Stimulated activated CD4-positive, alpha-beta T cell treated with anti-CD3 and anti-CD28 coated beads, Interleukin-4, amount 100 ng/mL, for 48 hours (primary cell): ENCODE results near the gene GLUD2.
"Not testable (repeated sequence)": the region's sequence is repeated elsewhere in the genome, so short reads cannot be mapped to it uniquely, and the experiment has no call there.

Source experiments
- DNase-seq, 2 donors: peaks; one replicate each; pipeline ENCODE4 v3.0.0-alpha.2; 2020; ENCODE audit warnings: low read depth in 2 of 2

GLUD2 gene

GRCh38 chrX:121047441-121048419 is at the start of gene GLUD2:
Gene GLUD2, plus strand, starts transcription at chrX:121047610. Its CDS starts 75 bp downstream, at chrX:121047685.
- DNase-seq = peak in 1 of 2 donors; percentile 11

DNA sequence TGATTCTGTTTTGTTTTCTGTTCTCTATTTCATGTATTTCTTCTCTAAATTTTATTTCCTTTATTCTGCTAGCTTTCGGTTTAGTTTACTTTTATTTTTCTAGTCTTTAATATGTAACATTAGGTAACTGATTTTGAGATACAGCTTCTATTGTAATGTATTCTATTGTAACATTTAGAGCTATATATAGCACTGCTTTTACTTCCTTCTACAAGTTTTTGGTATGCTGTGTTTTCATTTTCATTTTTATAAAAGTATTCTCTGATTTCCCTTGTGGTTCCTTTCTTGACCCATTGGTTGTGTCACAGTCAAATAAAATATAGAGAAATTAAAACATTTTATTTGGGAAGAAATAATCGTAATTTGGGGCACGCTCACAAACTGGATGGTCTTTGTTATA is 48.0 kb upstream of the GLUD2 start:
- no peak for DNase-seq

- no peak for DNase-seq
These were observed 46.8 kb upstream of the GLUD2 start for GRCh38 chrX:121000589-121000988.

DNA sequence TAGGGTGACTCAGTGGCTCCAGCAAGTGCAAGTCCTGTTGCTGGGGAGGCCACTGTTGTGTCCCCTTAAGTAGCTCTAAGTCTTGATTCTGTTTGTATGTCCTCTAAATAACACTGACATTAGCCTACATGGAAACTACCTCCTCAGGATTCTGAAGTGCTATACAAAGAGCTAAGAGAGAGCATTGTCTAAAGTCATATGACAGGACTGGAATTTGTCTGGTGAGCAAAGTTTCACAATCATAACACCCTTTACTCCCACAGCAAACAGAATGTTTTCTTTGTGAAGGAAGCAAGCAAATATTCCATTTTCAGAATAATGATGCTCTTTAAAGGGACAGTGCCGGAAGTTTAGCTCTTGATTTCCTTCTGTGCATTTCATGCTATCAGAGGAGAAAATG is 38.5 kb upstream of the GLUD2 start:
- no peak for DNase-seq

DNA sequence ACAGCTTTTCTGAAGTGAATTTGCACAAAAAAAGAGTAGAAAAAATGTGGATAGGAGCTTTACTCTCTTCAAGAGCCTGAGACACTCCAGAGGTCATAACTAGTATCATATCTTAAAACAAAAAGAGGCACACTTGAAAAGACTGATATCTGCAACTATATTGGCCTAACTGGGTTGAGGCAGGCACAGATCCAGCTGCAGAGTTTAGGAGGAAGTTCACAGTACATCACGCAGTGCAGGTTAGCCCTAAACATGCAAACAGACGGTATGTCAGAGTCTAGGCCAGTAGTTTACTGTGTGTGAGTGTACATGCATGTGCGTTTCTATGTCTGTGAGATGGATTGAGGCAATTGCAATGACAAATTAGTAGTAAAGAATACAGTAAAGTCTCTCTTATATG is 37.6 kb upstream of the GLUD2 start:
- DNase-seq = no peak

GRCh38 chrX:121010218-121010617 is 37.2 kb upstream of the GLUD2 start:
- no peak for DNase-seq

GRCh38 chrX:121011254-121011653 is 36.2 kb upstream of the GLUD2 start:
- DNase-seq = no peak

- no peak for DNase-seq
These were observed 33.4 kb upstream of the GLUD2 start for GRCh38 chrX:121013897-121014455.

DNA sequence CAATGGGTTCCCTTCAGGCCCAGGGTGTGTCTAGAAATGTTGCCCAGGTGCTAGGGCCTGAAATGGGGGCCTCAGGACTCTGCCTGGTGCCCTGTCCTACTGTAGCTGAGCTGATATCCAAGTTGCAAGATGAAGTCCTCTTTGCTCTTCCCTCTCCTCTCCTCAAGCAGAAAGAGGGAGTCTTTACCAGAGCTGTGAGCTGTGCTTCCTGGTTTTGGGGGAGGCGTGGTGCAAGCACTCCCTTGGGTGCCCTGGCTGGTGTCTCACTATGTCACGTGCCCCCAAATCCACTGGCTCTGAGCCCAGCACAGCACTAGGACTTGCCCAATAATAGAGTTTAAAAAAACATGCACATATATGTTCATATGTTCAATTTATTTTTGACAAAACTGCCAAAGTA is 32.6 kb upstream of the GLUD2 start:
- DNase-seq = no peak

DNA sequence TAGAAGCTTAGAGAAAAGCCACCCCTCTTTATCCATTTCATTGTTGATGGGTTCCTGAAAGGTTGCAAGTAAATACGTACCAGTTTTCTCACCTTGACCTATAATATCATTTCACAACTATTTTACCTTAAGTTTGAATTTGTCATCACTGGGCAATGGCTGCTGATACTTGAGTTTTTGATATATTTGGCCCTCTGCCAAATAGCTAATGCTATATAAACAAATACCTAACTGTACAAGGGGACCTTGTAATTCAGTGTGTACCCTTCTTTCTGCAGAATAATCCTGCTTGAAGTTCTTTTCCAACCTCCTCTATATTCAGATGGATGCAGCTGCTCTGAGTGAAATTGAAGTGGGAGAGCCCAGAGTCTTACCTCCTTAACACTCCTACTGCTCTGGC is 19.0 kb upstream of the GLUD2 start:
- no peak for DNase-seq

DNA sequence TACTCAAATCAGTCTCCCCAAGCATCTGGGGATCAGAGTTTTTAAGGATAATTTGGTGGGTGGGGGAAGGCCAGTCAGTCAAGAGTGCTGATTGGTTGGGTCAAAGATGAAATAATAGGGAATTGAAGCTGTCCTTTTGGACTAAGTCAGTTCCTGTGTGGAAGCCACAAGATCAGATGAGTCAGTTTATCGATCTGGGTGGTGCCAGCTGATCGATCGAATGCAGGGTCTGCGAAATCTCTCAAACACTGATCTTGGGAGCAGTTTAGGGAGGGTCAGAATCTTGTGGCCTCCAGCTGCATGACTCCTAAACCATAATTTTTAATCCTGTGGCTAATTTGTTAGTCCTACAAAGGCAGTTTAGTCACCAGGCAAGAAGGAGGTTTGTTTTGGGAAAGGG is 17.3 kb upstream of the GLUD2 start:
- no peak for DNase-seq

GRCh38 chrX:121032531-121032930 is 14.9 kb upstream of the GLUD2 start:
- DNase-seq = no peak

- DNase-seq = no peak
These were observed 11.3 kb upstream of the GLUD2 start for GRCh38 chrX:121036137-121036536.

GRCh38 chrX:121036951-121037350 is 10.5 kb upstream of the GLUD2 start:
- DNase-seq = no peak

- no peak for DNase-seq
These were observed 3.4 kb downstream of the GLUD2 start for GRCh38 chrX:121050781-121051180.

DNA sequence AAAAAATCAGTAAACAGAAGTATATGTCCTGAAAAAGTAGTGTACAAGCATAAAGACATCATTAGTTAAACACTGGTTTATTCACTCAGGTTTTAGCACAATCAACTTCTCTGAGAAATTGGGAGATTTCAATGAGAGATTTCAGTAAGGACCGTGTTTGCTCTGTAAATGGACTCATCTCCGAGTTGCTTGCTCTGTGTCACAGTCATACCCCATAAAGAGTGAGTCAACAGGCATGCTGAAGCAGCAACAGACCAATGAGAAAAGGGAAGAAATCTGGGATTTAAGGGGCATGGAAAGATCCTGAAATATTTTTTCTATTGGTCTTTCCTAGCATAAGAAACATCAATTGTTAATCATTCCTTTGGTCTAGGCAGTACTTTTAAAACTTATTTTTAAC is 4.7 kb downstream of the GLUD2 start:
- DNase-seq = no peak

DNA sequence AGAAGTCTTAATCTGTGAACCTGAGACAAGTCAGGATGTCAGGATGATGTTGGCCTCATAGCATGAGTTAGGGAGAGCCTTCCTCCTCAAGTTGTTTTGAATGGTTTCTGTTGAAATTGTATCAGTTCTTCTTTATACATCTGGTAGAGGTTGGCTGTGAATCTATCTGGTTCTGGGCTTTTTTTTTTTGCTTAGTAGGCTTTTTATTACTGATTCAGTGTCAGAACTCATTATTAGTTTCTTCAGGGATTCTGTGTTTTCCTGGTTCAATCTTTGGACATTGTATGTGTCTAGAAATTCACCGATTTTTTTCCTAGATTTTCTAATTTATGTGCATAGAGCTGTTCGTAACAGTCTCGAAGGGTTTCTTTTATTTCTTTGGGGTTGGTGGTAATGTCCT is 14.9 kb downstream of the GLUD2 start:
- no peak for DNase-seq

- no peak for DNase-seq
These were observed 17.2 kb downstream of the GLUD2 start for GRCh38 chrX:121064579-121064978.

DNA sequence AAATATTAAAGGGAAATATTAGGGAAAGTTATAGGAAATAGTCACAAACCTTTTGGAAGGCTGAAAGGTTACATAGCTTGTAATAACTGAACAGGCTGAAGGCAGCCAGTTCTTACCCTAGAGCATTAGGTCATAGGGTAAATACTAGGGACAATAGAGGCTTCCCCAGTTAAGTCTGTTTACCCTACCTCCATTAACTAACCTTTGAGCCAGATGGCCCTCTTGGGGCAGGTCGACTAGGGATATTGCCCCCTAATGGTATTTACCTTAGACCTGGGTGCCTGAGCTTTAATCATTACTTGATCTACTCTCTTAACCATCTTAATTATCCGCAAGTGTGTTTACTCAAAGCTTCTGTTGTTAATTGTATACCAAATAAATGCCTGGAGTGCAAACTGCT is 36.8 kb downstream of the GLUD2 start:
- DNase-seq = not testable (repeated sequence)

GRCh38 chrX:121084903-121085611 is 37.6 kb downstream of the GLUD2 start:
- DNase-seq = no peak

DNA sequence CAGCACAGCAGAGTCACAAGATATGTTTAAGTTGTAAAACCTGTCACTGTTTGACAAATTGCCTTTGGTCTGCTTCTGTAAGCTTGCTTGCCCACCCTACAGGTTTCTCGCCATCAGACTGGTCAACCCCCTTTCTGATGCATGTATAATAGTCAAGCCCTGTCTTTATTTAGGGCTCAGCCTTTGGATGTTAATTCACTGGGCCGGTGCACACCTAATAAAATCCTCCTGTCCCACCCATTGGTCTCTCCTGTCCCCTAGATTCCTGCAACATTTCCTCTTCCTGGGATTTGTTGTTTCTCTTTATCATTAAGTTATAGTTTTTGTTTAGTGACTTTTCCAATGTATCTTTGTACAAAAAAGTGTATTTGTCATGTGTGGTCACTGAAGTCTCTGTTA is 38.2 kb downstream of the GLUD2 start:
- no peak for DNase-seq

DNA sequence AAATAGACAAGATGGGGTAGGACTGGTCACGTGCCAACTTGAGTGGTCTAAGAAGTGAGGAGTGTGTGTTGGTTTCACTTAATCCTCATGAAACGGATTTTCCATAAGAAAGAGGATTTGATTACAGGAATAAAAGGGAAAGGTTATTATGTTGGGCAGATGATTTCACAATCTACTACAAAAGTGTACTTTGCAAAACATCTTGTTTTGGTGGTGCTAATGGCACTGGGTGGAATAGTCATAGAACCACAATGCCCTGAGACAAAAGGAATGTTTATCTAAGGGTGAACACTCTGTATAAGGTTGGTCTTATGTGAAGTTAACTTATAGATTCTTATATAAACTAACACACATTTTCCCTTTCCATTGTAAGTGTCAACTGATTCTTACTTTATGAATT is 45.6 kb downstream of the GLUD2 start:
- no peak for DNase-seq
